ENCODE measurements around the gene WFDC2. TPM values are rescaled to one million over a fixed set of nuclear protein-coding genes. Genes with fewer than 3 reads are reported as not detected.

The WFDC2 gene
- polyA plus RNA-seq, 2 of the 4 experiments (the other 2 are of a cell fraction), result not detected

GRCh38 chr20:45503403-45503802, 33.9 kb downstream of the WFDC2 start (continued):
- TF ChIP-seq ZNF302 (CRISPR knock-in tag; IDR thresholded peaks at IDR 0.05), result no peak
- no peak for TF ChIP-seq CHD2 (IDR thresholded peaks at IDR 0.05; ENCODE audit: low read length, partially characterized antibody)
- TF ChIP-seq RARB (CRISPR knock-in tag; IDR thresholded peaks at IDR 0.05), result no peak
- TF ChIP-seq BCL3 (IDR thresholded peaks at IDR 0.05), result no peak
- TF ChIP-seq ZSCAN20 (CRISPR knock-in tag; IDR thresholded peaks at IDR 0.05), result no peak
- TF ChIP-seq MAZ (IDR thresholded peaks at IDR 0.05; ENCODE audit: borderline replicate concordance, low read depth, low read length), result no peak

GRCh38 chr20:45506398-45506797, 36.8 kb downstream of the WFDC2 start:
- WGBS (ENCODE audit: missing lambda C conversion rate), result 21% methylated on average over 2 of the region's 2 CpGs
- no peak for ATAC-seq
- POLR2A ChIA-PET, result no interaction called here
- Histone ChIP-seq H3K4me2 (no peak overlapping the region), H3K4me3 (no peak overlapping the region), H3K4me1 (no peaks in the 10 kb centered on the region), H3K9me3 (no peaks in the 10 kb centered on the region), H3K27ac (no peak overlapping the region)
- no peak for TF ChIP-seq CHD4 (IDR thresholded peaks at IDR 0.05; ENCODE audit: borderline replicate concordance)
- no peak for TF ChIP-seq RAD21 (conservative IDR thresholded peaks at IDR 0.05 in 1 of 2, IDR thresholded peaks at IDR 0.05 in 1 of 2)
- no peak for TF ChIP-seq EP300 (IDR thresholded peaks at IDR 0.05)
- no peak for TF ChIP-seq ELK1 (IDR thresholded peaks at IDR 0.05; ENCODE audit: low read depth, low read length)
- TF ChIP-seq POLR2A (IDR thresholded peaks at IDR 0.05; ENCODE audit: low read length), result no peak
- TF ChIP-seq MAZ (IDR thresholded peaks at IDR 0.05; ENCODE audit: borderline replicate concordance, low read depth, low read length), result no peak
- no peak for TF ChIP-seq PBX3 (IDR thresholded peaks at IDR 0.05)
- CTCF ChIA-PET, result interaction anchor here (1.6 kb wide), 1 partner anchor 11 kb away, joined by 4 read pairs; no protein-coding TSS in a partner anchor
- DNase-seq (ENCODE audit: low read depth in 1 of 2, low spot score in 1 of 2), result no peak
- FAIRE-seq, result no peak

- no peak overlapping the region for H3K4me3 ChIP-seq
- 39% methylated on average over 5 of the region's 5 CpGs for WGBS (ENCODE audit: missing lambda C conversion rate)
- TF ChIP-seq ZNF302 (CRISPR knock-in tag; IDR thresholded peaks at IDR 0.05) (no peak), HOXA7 (CRISPR knock-in tag; IDR thresholded peaks at IDR 0.05) (no peak), POLR2AphosphoS2 (conservative IDR thresholded peaks at IDR 0.05; ENCODE audit: low read length) (no peak), HMGXB4 (CRISPR knock-in tag; IDR thresholded peaks at IDR 0.05; ENCODE audit: borderline replicate concordance) (no peak), BHLHE40 (IDR thresholded peaks at IDR 0.05; ENCODE audit: low read depth, low read length) (no peak), SMC3 (IDR thresholded peaks at IDR 0.05) (no peak), EHMT2 (IDR thresholded peaks at IDR 0.05; ENCODE audit: low read depth) (no peak), E2F6 (IDR thresholded peaks at IDR 0.05; ENCODE audit: borderline replicate concordance, low read depth) (no peak), NR3C1 (IDR thresholded peaks at IDR 0.05) (no peak), JUNB (IDR thresholded peaks at IDR 0.05) (no peak), PHF8 (IDR thresholded peaks at IDR 0.05; ENCODE audit: borderline replicate concordance, low read depth) (no peak), RCOR1 (IDR thresholded peaks at IDR 0.05; ENCODE audit: low read depth, low read length) (no peak), CTCF (IDR thresholded peaks at IDR 0.05) (no peak), CBX8 (IDR thresholded peaks at IDR 0.05) (no peak), FOXS1 (CRISPR knock-in tag; IDR thresholded peaks at IDR 0.05) (no peak), HOXB13 (CRISPR knock-in tag; IDR thresholded peaks at IDR 0.05; ENCODE audit: low read depth) (no peak)
- CTCF ChIA-PET, result no interaction called here
- no peak overlapping the region for H3K27ac ChIP-seq
- FAIRE-seq (no peak), ATAC-seq (no peak), DNase-seq (ENCODE audit: low read depth in 1 of 2, low spot score in 1 of 2) (no peak)
- no peaks in the 10 kb centered on the region for H3K4me1 ChIP-seq
- H3K4me2 ChIP-seq, result no peak overlapping the region
- no peaks in the 10 kb centered on the region for H3K9me3 ChIP-seq
- POLR2A ChIA-PET, result no interaction called here
Observed at GRCh38 chr20:45507011-45507820, 37.7 kb downstream of the WFDC2 start.

Data from A549 (cell line).